T-cell (primary cell): ENCODE measurements around the gene KRTAP16-1. TPM values are rescaled to one million over a fixed set of nuclear protein-coding genes. Genes with fewer than 3 reads are reported as not detected.

ENCODE experiments used
- ATAC-seq, 4 experiments: fragments of 200-7000 bp in 3 of 4; fragments of 150-1000 bp in 1 of 4; cut with Tn5 transposase; replicated peaks in 1 of 4; 1 replicate in 3 of 4; 2 replicates in 1 of 4; pipeline ENCODE4 v1.10.0; 2021; ENCODE audit warnings: moderate library complexity in 3 of 4, mild to moderate bottlenecking in 2 of 4, moderate number of reproducible peaks in 1 of 4
- CTCF ChIA-PET, 2 donors: fragments of 300-600 bp; sonication (Branson Sonifier 250); formaldehyde crosslinking; loops; one replicate each; lab custom pipeline; 2022; ENCODE audit warnings: antibody characterized with exemption in 2 of 2; lab: Charles Lee
- POLR2A ChIA-PET, 2 donors: fragments of 300-600 bp; sonication (Branson Sonifier 250); formaldehyde crosslinking; loops; one replicate each; lab custom pipeline; 2022; ENCODE audit warnings: antibody characterized with exemption in 2 of 2; lab: Charles Lee
- DNase-seq, 35 experiments: peaks; one replicate each; pipeline versions ENCODE4 v3.0.0 to v3.0.0-alpha.2; 2013 to 2023
- H3K27ac ChIP-seq: one replicate; pipeline ENCODE4 v1.5.1; 2013; ENCODE audit warnings: low read length
- H3K27me3 ChIP-seq, 2 experiments: replicated peaks in 1 of 2; 1 replicate in 1 of 2; 2 replicates in 1 of 2; pipeline versions ENCODE4 v1.6.1 to v1.7.0; 2013; ENCODE audit warnings: low read length in 1 of 2, mixed read lengths in 1 of 2; ENCODE audit not compliant: control insufficient read depth in 2 of 2, insufficient read depth in 2 of 2; ENCODE audit errors: extremely low read depth in 1 of 2
- H3K36me3 ChIP-seq, 2 donors: 1 replicate in 1 of 2; 2 replicates in 1 of 2; pipeline versions ENCODE4 v1.6.1 to v1.7.0; 2013; ENCODE audit warnings: low read length in 1 of 2; ENCODE audit not compliant: control insufficient read depth in 2 of 2, insufficient read depth in 1 of 2; ENCODE audit errors: extremely low read depth in 1 of 2
- H3K4me1 ChIP-seq, 2 experiments: 1 replicate in 1 of 2; 2 replicates in 1 of 2; pipeline versions ENCODE4 v1.6.1 to v1.7.0; 2013; ENCODE audit warnings: low read length in 2 of 2, mixed read lengths in 1 of 2; ENCODE audit not compliant: insufficient read depth in 2 of 2, control insufficient read depth in 1 of 2; ENCODE audit errors: extremely low read depth in 1 of 2
- H3K4me3 ChIP-seq, 2 donors: 1 replicate in 1 of 2; 2 replicates in 1 of 2; pipeline versions ENCODE4 v1.5.1 to v1.7.0; 2013; ENCODE audit warnings: mild to moderate bottlenecking in 2 of 2, low read length in 1 of 2, moderate library complexity in 1 of 2; ENCODE audit not compliant: control insufficient read depth in 1 of 2; ENCODE audit errors: extremely low read depth in 1 of 2
- H3K9me3 ChIP-seq: 2 replicates; pipeline ENCODE4 v1.7.0; 2013
- H3K27ac Mint-ChIP-seq, 2 donors: one replicate each; pipeline ENCODE4 v1.8.0; 2020 to 2021; ENCODE audit warnings: mild to moderate bottlenecking in 2 of 2, mixed read lengths in 2 of 2
- H3K27me3 Mint-ChIP-seq, 2 donors: one replicate each; pipeline ENCODE4 v1.8.0; 2021 to 2022; ENCODE audit warnings: mixed read lengths in 2 of 2
- H3K36me3 Mint-ChIP-seq: one replicate; pipeline ENCODE4 v1.8.0; 2021; ENCODE audit warnings: mixed read lengths
- H3K4me1 Mint-ChIP-seq, 3 donors: one replicate each; pipeline ENCODE4 v1.8.0; 2020 to 2022; ENCODE audit warnings: mixed read lengths in 3 of 3, mild to moderate bottlenecking in 1 of 3
- H3K4me3 Mint-ChIP-seq, 3 donors: one replicate each; pipeline ENCODE4 v1.8.0; 2020 to 2022; ENCODE audit warnings: mild to moderate bottlenecking in 3 of 3, mixed read lengths in 3 of 3, moderate library complexity in 3 of 3
- H3K9me3 Mint-ChIP-seq, 3 donors: one replicate each; pipeline ENCODE4 v1.8.0; 2020 to 2022; ENCODE audit warnings: mixed read lengths in 3 of 3
- WGBS: methylation state at CpG from one replicate; pipeline ENCODE4 v1.1.5; 2013; ENCODE audit warnings: missing lambda C conversion rate; ENCODE audit not compliant: insufficient coverage; 5-methylcytosine and 5-hydroxymethylcytosine counted together
- total RNA-seq, 35 experiments: library from RNA in 6 of 35; stranded (reverse) in 6 of 35; fragments of 120-200 nt in 1 of 35; gene quantifications; one replicate each; pipeline versions ENCODE4 v1.2.1 to v1.2.4 and lab custom pipeline; 2013 to 2026

Gene KRTAP16-1
- total RNA-seq, 5 donors from 2014 or later (not counting 1 experiment from before 2014, with no cell fraction given) = 0.16 to 1.1 (median 0.45) TPM; not detected in 1

- Mint-ChIP-seq H3K27ac (peak overlapping the region in 1 of 2 donors; percentile 57), H3K27me3 (no peaks in the 10 kb centered on the region), H3K4me3 (peak overlapping the region in 1 of 3 donors; percentile 53), H3K4me1 (peaks cover 49 to 62% (median 54%) of the 10 kb centered on the region in 3 donors), H3K9me3 (no peaks in the 10 kb centered on the region), H3K36me3 (no peaks in the 10 kb centered on the region)
- peaks cover 9 to 52% of the 10 kb centered on the region in 2 experiments for H3K4me1 ChIP-seq
- H3K27ac ChIP-seq = no peak overlapping the region
- 100% methylated on average over 2 of the region's 3 CpGs for WGBS
- ChIA-PET POLR2A (interaction anchor here in 1 of 2 donors (0.6 kb wide), 1 partner anchor 295 kb away, joined by 4 read pairs; no protein-coding TSS in a partner anchor), CTCF (interaction anchor here in 1 of 2 donors (0.6 kb wide), 1 partner anchor 1095 kb away, joined by 5 read pairs; no protein-coding TSS in a partner anchor)
- ATAC-seq (no peak), DNase-seq (no peak)
- H3K4me3 ChIP-seq = no peak overlapping the region
- no peaks in the 10 kb centered on the region for H3K36me3 ChIP-seq
- no peaks in the 10 kb centered on the region for H3K27me3 ChIP-seq
- no peaks in the 10 kb centered on the region for H3K9me3 ChIP-seq
These were observed 24.7 kb upstream of the KRTAP16-1 start for GRCh38 chr17:41333836-41334235.

- CTCF ChIA-PET = no interaction called here
These were observed 24.0 kb upstream of the KRTAP16-1 start for GRCh38 chr17:41333098-41333497.

DNA sequence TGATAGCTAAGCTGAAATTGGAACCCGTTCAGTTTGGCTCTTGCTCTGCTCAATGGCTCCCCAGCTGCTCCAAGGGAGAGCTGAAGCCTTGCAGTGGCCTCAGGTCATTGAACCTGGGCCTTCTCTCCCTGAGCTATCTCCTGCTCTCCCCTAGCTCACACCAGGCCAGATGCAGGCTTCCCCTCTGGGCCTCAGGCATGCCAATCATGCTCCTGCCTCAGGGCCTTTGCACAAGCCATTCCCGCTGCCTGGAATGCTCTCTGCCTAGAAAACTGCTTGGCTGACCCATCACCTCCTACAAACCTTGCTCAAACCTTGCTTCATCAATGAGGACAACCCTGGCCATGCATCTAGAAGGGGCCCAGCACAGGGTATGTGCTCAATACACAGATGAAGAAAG is 23.1 kb upstream of the KRTAP16-1 start:
- peaks cover 0 to 63% of the 10 kb centered on the region in 2 experiments for H3K4me1 ChIP-seq
- H3K27ac Mint-ChIP-seq = no peak overlapping the region
- peaks cover 0 to 2% of the 10 kb centered on the region in 2 experiments for H3K27me3 ChIP-seq

More at GRCh38 chr17:41333098-41333497, 24.0 kb upstream of the KRTAP16-1 start:
- peak overlapping the region in 1 of 2 donors; percentile 34 for H3K27ac Mint-ChIP-seq
- POLR2A ChIA-PET = interaction anchor here in 1 of 2 donors (0.6 kb wide), 2 partner anchors 20 to 294 kb away, joined by 3 to 4 read pairs; no protein-coding TSS in a partner anchor
- peaks cover 4 to 57% of the 10 kb centered on the region in 2 experiments for H3K4me1 ChIP-seq
- no peak overlapping the region for H3K27ac ChIP-seq
- H3K36me3 ChIP-seq = no peaks in the 10 kb centered on the region
- no peaks in the 10 kb centered on the region for H3K27me3 Mint-ChIP-seq
- no peaks in the 10 kb centered on the region for H3K9me3 Mint-ChIP-seq
- H3K9me3 ChIP-seq = no peaks in the 10 kb centered on the region
- no peaks in the 10 kb centered on the region for H3K27me3 ChIP-seq
- DNase-seq (no peak), ATAC-seq (no peak)
- H3K4me3 ChIP-seq = no peak overlapping the region
- WGBS = 96% methylated on average over 5 of the region's 5 CpGs
- peaks cover 49 to 62% (median 51%) of the 10 kb centered on the region in 3 donors for H3K4me1 Mint-ChIP-seq
- peak overlapping the region in 1 of 3 donors; percentile 53 for H3K4me3 Mint-ChIP-seq
- no peaks in the 10 kb centered on the region for H3K36me3 Mint-ChIP-seq

DNA sequence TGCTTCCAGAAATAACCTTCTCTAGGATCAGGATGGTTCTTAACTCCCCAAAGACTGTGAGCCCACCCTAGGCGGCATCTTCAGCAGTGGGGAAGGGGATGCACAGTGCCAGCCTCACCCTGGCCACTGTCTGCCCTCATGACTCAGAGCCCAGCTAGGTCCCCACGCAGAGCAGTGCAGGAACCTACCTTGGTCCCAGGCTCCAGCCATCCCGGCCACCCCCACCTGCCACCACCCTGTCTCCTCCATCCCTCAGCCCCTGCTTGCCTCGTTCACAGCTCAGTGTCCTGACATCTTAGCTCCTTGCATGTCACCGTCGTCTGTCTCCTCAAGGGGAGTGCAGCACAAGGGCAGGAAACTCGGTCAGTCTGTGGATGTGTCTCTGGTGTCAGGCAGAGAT is 22.5 kb upstream of the KRTAP16-1 start:
- H3K4me3 Mint-ChIP-seq = no peak overlapping the region
- H3K4me1 ChIP-seq = peaks cover 0 to 65% of the 10 kb centered on the region in 2 experiments
- CTCF ChIA-PET = interaction anchor here in 1 of 2 donors (0.6 kb wide), 1 partner anchor 10 kb away, joined by 3 read pairs; no protein-coding TSS in a partner anchor

More for the DNA sequence above, 23.1 kb upstream of the KRTAP16-1 start:
- H3K9me3 ChIP-seq = no peaks in the 10 kb centered on the region
- H3K9me3 Mint-ChIP-seq = no peaks in the 10 kb centered on the region
- no peak for DNase-seq
- no peaks in the 10 kb centered on the region for H3K36me3 Mint-ChIP-seq
- CTCF ChIA-PET = no interaction called here
- WGBS = 62% methylated on average over 2 of the region's 2 CpGs
- H3K27ac ChIP-seq = no peak overlapping the region
- peaks cover 46 to 60% (median 52%) of the 10 kb centered on the region in 3 donors for H3K4me1 Mint-ChIP-seq
- no peaks in the 10 kb centered on the region for H3K27me3 Mint-ChIP-seq
- H3K36me3 ChIP-seq = no peaks in the 10 kb centered on the region
- no peak overlapping the region for H3K4me3 Mint-ChIP-seq
- POLR2A ChIA-PET = no interaction called here
- no peak overlapping the region for H3K4me3 ChIP-seq
- ATAC-seq = no peak

DNA sequence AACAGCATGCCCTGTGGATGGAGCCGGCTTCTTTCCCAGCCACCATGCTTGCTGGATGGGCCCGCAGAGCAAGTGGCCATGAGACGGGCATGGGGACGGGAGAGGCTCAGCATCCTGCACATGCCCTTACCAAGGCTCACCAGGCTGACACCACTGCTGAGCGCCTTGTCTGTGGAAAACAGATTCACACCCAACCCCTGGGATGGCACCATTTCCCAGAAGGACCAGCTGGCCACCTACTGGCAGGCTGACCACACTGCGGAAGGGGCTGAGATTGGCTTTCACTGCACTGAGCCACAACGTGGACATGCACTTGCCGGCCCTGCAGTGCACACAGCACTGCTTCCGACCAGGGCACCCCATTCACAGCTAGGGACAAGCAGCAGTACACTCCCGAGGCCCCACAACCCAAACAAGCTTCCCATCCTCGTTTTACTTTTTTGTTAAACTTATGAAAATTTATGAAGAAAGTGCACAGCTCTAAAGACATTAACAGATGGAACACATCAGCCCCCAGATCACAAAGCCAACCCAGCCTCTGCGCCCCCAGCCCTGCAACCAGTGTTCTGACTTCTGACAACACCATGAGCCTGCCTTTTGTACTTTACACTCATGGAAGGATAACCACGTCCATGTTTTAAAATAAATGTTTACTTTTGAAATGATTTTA is 20.3 kb upstream of the KRTAP16-1 start:
- no peak overlapping the region for H3K4me3 Mint-ChIP-seq
- H3K27me3 ChIP-seq = peaks cover 0 to 2% of the 10 kb centered on the region in 2 experiments
- no peak overlapping the region for H3K4me3 ChIP-seq
- H3K36me3 ChIP-seq = no peaks in the 10 kb centered on the region
- no peaks in the 10 kb centered on the region for H3K9me3 ChIP-seq
- no peaks in the 10 kb centered on the region for H3K27me3 Mint-ChIP-seq
- no peaks in the 10 kb centered on the region for H3K9me3 Mint-ChIP-seq
- no peak overlapping the region for H3K27ac ChIP-seq
- ChIA-PET POLR2A (no interaction called here), CTCF (interaction anchor here in 1 of 2 donors (1.1 kb wide), 1 partner anchor 10 kb away, joined by 4 read pairs; no protein-coding TSS in a partner anchor)
- peaks cover 34 to 56% (median 54%) of the 10 kb centered on the region in 3 donors for H3K4me1 Mint-ChIP-seq
- peaks cover 0 to 65% of the 10 kb centered on the region in 2 experiments for H3K4me1 ChIP-seq
- DNase-seq (peak in 2 of 35 experiments; percentile 28 to 37), ATAC-seq (no peak)
- H3K27ac Mint-ChIP-seq = no peak overlapping the region
- H3K36me3 Mint-ChIP-seq = no peaks in the 10 kb centered on the region
- 74% methylated on average over 10 of the region's 13 CpGs for WGBS

More for the DNA sequence above, 22.5 kb upstream of the KRTAP16-1 start:
- POLR2A ChIA-PET = no interaction called here
- no peaks in the 10 kb centered on the region for H3K36me3 Mint-ChIP-seq
- H3K36me3 ChIP-seq = no peaks in the 10 kb centered on the region
- ATAC-seq = no peak
- no peak overlapping the region for H3K27ac Mint-ChIP-seq
- H3K4me3 ChIP-seq = no peak overlapping the region
- no peak overlapping the region for H3K27ac ChIP-seq
- no peaks in the 10 kb centered on the region for H3K9me3 ChIP-seq
- WGBS = 78% methylated on average over 3 of the region's 7 CpGs
- DNase-seq = no peak
- H3K27me3 ChIP-seq = peaks cover 0 to 2% of the 10 kb centered on the region in 2 experiments
- no peaks in the 10 kb centered on the region for H3K9me3 Mint-ChIP-seq
- H3K27me3 Mint-ChIP-seq = no peaks in the 10 kb centered on the region
- H3K4me1 Mint-ChIP-seq = peaks cover 50 to 60% (median 58%) of the 10 kb centered on the region in 3 donors

- Histone ChIP-seq H3K4me3 (no peak overlapping the region), H3K27me3 (peaks cover 0 to 2% of the 10 kb centered on the region in 2 experiments), H3K9me3 (no peaks in the 10 kb centered on the region), H3K4me1 (peaks cover 0 to 65% of the 10 kb centered on the region in 2 experiments), H3K36me3 (no peaks in the 10 kb centered on the region), H3K27ac (no peak overlapping the region)
- Mint-ChIP-seq H3K36me3 (no peaks in the 10 kb centered on the region), H3K27me3 (no peaks in the 10 kb centered on the region), H3K4me3 (no peak overlapping the region), H3K4me1 (peaks cover 29 to 56% (median 54%) of the 10 kb centered on the region in 3 donors), H3K9me3 (no peaks in the 10 kb centered on the region), H3K27ac (peak overlapping the region in 1 of 2 donors; percentile 19)
- POLR2A ChIA-PET = interaction anchor here in 1 of 2 donors (0.6 kb wide), 1 partner anchor 11 kb away, joined by 3 read pairs; no protein-coding TSS in a partner anchor
- WGBS = 74% methylated on average over 7 of the region's 7 CpGs
- CTCF ChIA-PET = no interaction called here
- ATAC-seq (no peak), DNase-seq (no peak)
These were observed 19.1 kb upstream of the KRTAP16-1 start for GRCh38 chr17:41328207-41328606.
